OCI-LY7 (cell line): ENCODE measurements around the gene EVI5L. TPM values are rescaled to one million over a fixed set of nuclear protein-coding genes. Genes with fewer than 3 reads are reported as not detected.

Experiments used
- BruUV-seq: library from RNA; stranded (reverse); fragments of 400-500 nt; replicated peaks from 2 replicates; lab custom pipeline; 2021; lab: Mats Ljungman, UMichigan
- CTCF ChIA-PET: fragments of 300-600 bp; sonication (Branson Sonifier 250); formaldehyde crosslinking; loops from one replicate; lab custom pipeline; 2022; ENCODE audit warnings: antibody characterized with exemption; ENCODE audit not compliant: unreplicated experiment; lab: Charles Lee
- POLR2A ChIA-PET: fragments of 300-600 bp; sonication (Branson Sonifier 250); formaldehyde crosslinking; loops from one replicate; lab custom pipeline; 2022; ENCODE audit warnings: antibody characterized with exemption; lab: Charles Lee
- DNase-seq: peaks from one replicate; pipeline ENCODE4 v3.0.0-alpha.2; 2015; ENCODE audit warnings: low spot score
- H2AFZ ChIP-seq: fragments of 200-600 bp; sonication (generic), shearing (Covaris generic); 2 replicates; pipeline ENCODE4 v1.6.1; 2014; ENCODE audit warnings: mild to moderate bottlenecking, antibody characterized with exemption, low read length, moderate library complexity
- H3K27ac ChIP-seq: fragments of 200-600 bp; sonication (generic); 2 replicates; pipeline ENCODE4 v1.5.1; 2014; ENCODE audit warnings: mixed run types, low read depth, mild to moderate bottlenecking, moderate library complexity, low read length, inconsistent platforms; ENCODE audit not compliant: poor library complexity, severe bottlenecking
- H3K36me3 ChIP-seq: fragments of 200-600 bp; sonication (generic); 2 replicates; pipeline ENCODE4 v1.6.1; 2014; ENCODE audit warnings: mild to moderate bottlenecking, antibody characterized with exemption, low read length, moderate library complexity, mixed read lengths; ENCODE audit not compliant: insufficient read depth
- H3K4me1 ChIP-seq: fragments of 200-600 bp; sonication (generic); 2 replicates; pipeline ENCODE4 v1.5.1; 2014; ENCODE audit warnings: mild to moderate bottlenecking, low read length; ENCODE audit not compliant: insufficient read depth, poor library complexity, severe bottlenecking
- H3K4me2 ChIP-seq: fragments of 200-600 bp; sonication (generic); 2 replicates; pipeline ENCODE4 v1.6.1; 2014; ENCODE audit warnings: mild to moderate bottlenecking, low read length
- H3K4me3 ChIP-seq: fragments of 200-600 bp; sonication (generic); 2 replicates; pipeline ENCODE4 v1.5.1; 2014; ENCODE audit warnings: mild to moderate bottlenecking, low read depth, low read length; ENCODE audit not compliant: poor library complexity, severe bottlenecking
- H3K79me2 ChIP-seq: fragments of 200-600 bp; sonication (generic); 2 replicates; pipeline ENCODE4 v1.6.1; 2016; ENCODE audit warnings: low read depth, mild to moderate bottlenecking, low read length, moderate library complexity, mixed read lengths; ENCODE audit not compliant: insufficient read depth
- H3K9me2 ChIP-seq: fragments of 200-600 bp; sonication (generic); 2 replicates; pipeline ENCODE4 v1.6.1; 2016; ENCODE audit warnings: mild to moderate bottlenecking, low read length, mixed read lengths; ENCODE audit not compliant: insufficient read depth
- H3K9me3 ChIP-seq: fragments of 200-600 bp; sonication (generic); 2 replicates; pipeline ENCODE4 v1.6.1; 2014; ENCODE audit warnings: mild to moderate bottlenecking, mixed run types, low read length, mixed read lengths
- H4K20me1 ChIP-seq: fragments of 200-600 bp; sonication (generic); 2 replicates; pipeline ENCODE4 v1.6.1; 2014; ENCODE audit warnings: mild to moderate bottlenecking, antibody characterized with exemption, low read length, moderate library complexity, mixed read lengths; ENCODE audit not compliant: insufficient read depth
- CTCF ChIP-seq: fragments of 200-600 bp; sonication (generic); conservative IDR thresholded peaks from 2 replicates; pipeline ENCODE4 v1.5.1; 2014; ENCODE audit warnings: mild to moderate bottlenecking, antibody characterized with exemption, low read length, moderate library complexity, mixed read lengths
- EZH2phosphoT487 ChIP-seq: fragments of 200-600 bp; sonication (generic); IDR thresholded peaks from 2 replicates; pipeline ENCODE4 v1.6.1; 2018; ENCODE audit warnings: low read depth, borderline replicate concordance, mild to moderate bottlenecking, mixed run types, antibody characterized with exemption, low read length, moderate library complexity, mixed read lengths
- intact Hi-C: fragments of 100-400 bp; cut with micrococcal nuclease; formaldehyde crosslinking; loops from one replicate; pipeline ENCODE4 v1.10.0; 2022; ENCODE audit not compliant: unreplicated experiment
- total RNA-seq, 2 experiments: library from RNA; depleted of rRNA in 1 of 2; stranded (reverse); fragments of >200 nt in 1 of 2; shearing (Covaris generic) in 1 of 2; gene quantifications; 2 replicates each; pipeline ENCODE4 v1.2.3, GENCODE V29; 2014 to 2022

EVI5L gene
- total RNA-seq, 2 experiments from 2014 or later = 2.7 to 5.5 TPM

- Histone ChIP-seq H3K9me2 (no peaks in the 10 kb centered on the region), H3K27ac (no peak overlapping the region), H3K4me2 (no peak overlapping the region), H2AFZ (no peak overlapping the region), H3K36me3 (peaks cover 33% of the 10 kb centered on the region), H3K79me2 (no peaks in the 10 kb centered on the region), H3K4me3 (no peak overlapping the region), H3K9me3 (no peaks in the 10 kb centered on the region), H4K20me1 (no peaks in the 10 kb centered on the region), H3K4me1 (no peaks in the 10 kb centered on the region)
- DNase-seq = no peak
- BruUV-seq = no TSS peak
- intact Hi-C loops = no loop called here
- POLR2A ChIA-PET = no interaction called here
- CTCF ChIA-PET = no interaction called here
- TF ChIP-seq CTCF = no peak
- TF ChIP-seq EZH2phosphoT487 = no peak
These were observed 82.9 kb downstream of the EVI5L start for GRCh38 chr19:7912697-7913564.

GRCh38 chr19:7913652-7914051 is 83.6 kb downstream of the EVI5L start:
- CTCF ChIA-PET = no interaction called here
- intact Hi-C loops = no loop called here

More at GRCh38 chr19:7913652-7914051, 83.6 kb downstream of the EVI5L start:
- Histone ChIP-seq H4K20me1 (no peaks in the 10 kb centered on the region), H2AFZ (no peak overlapping the region), H3K9me2 (no peaks in the 10 kb centered on the region), H3K4me3 (no peak overlapping the region), H3K9me3 (no peaks in the 10 kb centered on the region), H3K4me1 (no peaks in the 10 kb centered on the region), H3K27ac (no peak overlapping the region), H3K4me2 (no peak overlapping the region), H3K36me3 (peaks cover 33% of the 10 kb centered on the region), H3K79me2 (no peaks in the 10 kb centered on the region)
- no TSS peak for BruUV-seq
- no peak for TF ChIP-seq EZH2phosphoT487
- no peak for TF ChIP-seq CTCF
- no peak for DNase-seq
- POLR2A ChIA-PET = no interaction called here
